H9 (cell line): Measurements from ENCODE around the gene ESPNL. TPM values are rescaled to one million over a fixed set of nuclear protein-coding genes. Genes with fewer than 3 reads are reported as not detected.

Source experiments
- DNase-seq: peaks from one replicate; pipeline ENCODE4 v3.0.0-alpha.2; 2017
- H2AFZ ChIP-seq: one replicate; pipeline ENCODE4 v1.6.1; 2013; ENCODE audit warnings: mild to moderate bottlenecking, low read length, control low read depth, moderate library complexity
- H2AK5ac ChIP-seq: 2 replicates; pipeline ENCODE4 v1.6.1; 2013; ENCODE audit warnings: low read length, control low read depth, mixed read lengths; ENCODE audit not compliant: insufficient read length
- H2BK120ac ChIP-seq: one replicate; pipeline ENCODE4 v1.6.1; 2013; ENCODE audit warnings: low read depth, mild to moderate bottlenecking, low read length, control low read depth, inconsistent platforms; ENCODE audit not compliant: poor library complexity, severe bottlenecking
- H2BK12ac ChIP-seq: 2 replicates; pipeline ENCODE4 v1.6.1; 2013; ENCODE audit warnings: low read length, control low read depth, mixed read lengths, low read depth; ENCODE audit not compliant: insufficient read length
- H2BK15ac ChIP-seq: 2 replicates; pipeline ENCODE4 v1.6.1; 2013; ENCODE audit warnings: low read depth, low read length, control low read depth
- H2BK20ac ChIP-seq: one replicate; pipeline ENCODE4 v1.6.1; 2013; ENCODE audit warnings: low read depth, mild to moderate bottlenecking, low read length, control low read depth, inconsistent platforms; ENCODE audit not compliant: poor library complexity, severe bottlenecking
- H2BK5ac ChIP-seq: 2 replicates; pipeline ENCODE4 v1.6.1; 2013; ENCODE audit warnings: low read length, control low read depth, mixed read lengths; ENCODE audit not compliant: insufficient read length
- H3K14ac ChIP-seq: 2 replicates; pipeline ENCODE4 v1.6.1; 2013; ENCODE audit warnings: low read length, control low read depth; ENCODE audit not compliant: insufficient read depth
- H3K18ac ChIP-seq: 2 replicates; pipeline ENCODE4 v1.6.1; 2013; ENCODE audit warnings: low read depth, mild to moderate bottlenecking, mixed read lengths, low read length, control low read depth; ENCODE audit not compliant: insufficient read length
- H3K23ac ChIP-seq: 2 replicates; pipeline ENCODE4 v1.6.1; 2013; ENCODE audit warnings: low read length, control low read depth, mixed read lengths, low read depth; ENCODE audit not compliant: insufficient read length
- H3K23me2 ChIP-seq: 2 replicates; pipeline ENCODE4 v1.6.1; 2013; ENCODE audit warnings: low read depth, mild to moderate bottlenecking, mixed read lengths, low read length, control low read depth; ENCODE audit not compliant: insufficient read length, poor library complexity, severe bottlenecking
- H3K27ac ChIP-seq: 2 replicates; pipeline ENCODE4 v1.5.1; 2013; ENCODE audit warnings: low read length, control low read depth, mixed read lengths, low read depth; ENCODE audit not compliant: insufficient read length
- H3K27me3 ChIP-seq: 2 replicates; pipeline ENCODE4 v1.6.1; 2013; ENCODE audit warnings: low read length, control low read depth, inconsistent platforms; ENCODE audit not compliant: insufficient read depth
- H3K4ac ChIP-seq: 2 replicates; pipeline ENCODE4 v1.6.1; 2013; ENCODE audit warnings: low read depth, mild to moderate bottlenecking, control low read depth, inconsistent platforms, low read length, moderate library complexity
- H3K4me1 ChIP-seq: 2 replicates; pipeline ENCODE4 v1.6.1; 2013; ENCODE audit warnings: low read length, control low read depth, inconsistent platforms; ENCODE audit not compliant: insufficient read depth
- H3K4me2 ChIP-seq: 2 replicates; pipeline ENCODE4 v1.6.1; 2013; ENCODE audit warnings: low read length, control low read depth, mixed read lengths; ENCODE audit not compliant: insufficient read length, insufficient read depth
- H3K56ac ChIP-seq: 2 replicates; pipeline ENCODE4 v1.6.1; 2013; ENCODE audit warnings: low read depth, mild to moderate bottlenecking, mixed read lengths, low read length, control low read depth; ENCODE audit not compliant: insufficient read length
- H3K79me1 ChIP-seq: 2 replicates; pipeline ENCODE4 v1.6.1; 2013; ENCODE audit warnings: low read depth, mild to moderate bottlenecking, moderate library complexity, low read length, control low read depth, inconsistent platforms; ENCODE audit not compliant: insufficient read depth, poor library complexity, severe bottlenecking
- H3K79me2 ChIP-seq: 2 replicates; pipeline ENCODE4 v1.6.1; 2013; ENCODE audit warnings: low read length, control low read depth, inconsistent platforms; ENCODE audit not compliant: insufficient read depth
- H3K9ac ChIP-seq: 2 replicates; pipeline ENCODE4 v1.6.1; 2013; ENCODE audit warnings: low read length, control low read depth, mixed read lengths; ENCODE audit not compliant: insufficient read length; ENCODE audit errors: extremely low read depth
- H3K9me3 ChIP-seq: one replicate; pipeline ENCODE4 v1.6.1; 2013; ENCODE audit warnings: low read depth, low read length, inconsistent platforms; ENCODE audit not compliant: control insufficient read depth
- H3T11ph ChIP-seq: one replicate; pipeline ENCODE4 v1.6.1; 2013; ENCODE audit warnings: mild to moderate bottlenecking, low read length, control low read depth, inconsistent platforms
- H4K20me1 ChIP-seq: one replicate; pipeline ENCODE4 v1.6.1; 2013; ENCODE audit not compliant: control insufficient read depth, insufficient read length, insufficient read depth
- H4K5ac ChIP-seq: 2 replicates; pipeline ENCODE4 v1.6.1; 2013; ENCODE audit warnings: low read depth, mild to moderate bottlenecking, mixed read lengths, low read length, control low read depth; ENCODE audit not compliant: insufficient read length
- H4K8ac ChIP-seq: replicated peaks from 2 replicates; pipeline ENCODE4 v1.6.1; 2013; ENCODE audit warnings: low read length, control low read depth, mixed read lengths, low read depth; ENCODE audit not compliant: insufficient read length
- H4K91ac ChIP-seq: 2 replicates; pipeline ENCODE4 v1.6.1; 2013; ENCODE audit warnings: low read depth, mild to moderate bottlenecking, moderate library complexity, mixed read lengths, low read length, control low read depth; ENCODE audit not compliant: insufficient read length
- H3K27ac Mint-ChIP-seq, 3 experiments: 2 replicates in 2 of 3; 3 replicates in 1 of 3; pipeline ENCODE4 v1.8.0; 2020 to 2021; ENCODE audit warnings: mixed read lengths in 3 of 3, mild to moderate bottlenecking in 1 of 3, moderate library complexity in 1 of 3
- H3K27me3 Mint-ChIP-seq: 2 replicates; pipeline ENCODE4 v1.8.0; 2021; ENCODE audit warnings: low read depth, mild to moderate bottlenecking, moderate library complexity, mixed read lengths
- H3K36me3 Mint-ChIP-seq, 3 experiments: 2 replicates in 2 of 3; 3 replicates in 1 of 3; pipeline ENCODE4 v1.8.0; 2020 to 2021; ENCODE audit warnings: low read depth in 3 of 3, mixed read lengths in 3 of 3; ENCODE audit not compliant: insufficient read depth in 1 of 3
- H3K4me1 Mint-ChIP-seq, 2 experiments: 2 replicates each; pipeline ENCODE4 v1.8.0; 2020; ENCODE audit warnings: mixed read lengths in 2 of 2
- H3K4me3 Mint-ChIP-seq, 2 experiments: 2 replicates in 1 of 2; 3 replicates in 1 of 2; pipeline ENCODE4 v1.8.0; 2020 to 2021; ENCODE audit warnings: mild to moderate bottlenecking in 2 of 2, mixed read lengths in 2 of 2, moderate library complexity in 1 of 2
- H3K9me3 Mint-ChIP-seq, 2 experiments: 2 replicates in 1 of 2; 3 replicates in 1 of 2; pipeline ENCODE4 v1.8.0; 2020; ENCODE audit warnings: mild to moderate bottlenecking in 2 of 2, mixed read lengths in 2 of 2, moderate library complexity in 1 of 2
- WGBS: extraction: QIAGEN DNeasy Blood & Tissue Kit; methylation state at CpG from one replicate; pipeline ENCODE4 v1.1.7; 2013; ENCODE audit warnings: missing lambda C conversion rate, low lambda C conversion rate, mixed read lengths; ENCODE audit not compliant: insufficient read length; ENCODE audit errors: extremely low coverage; 5-methylcytosine and 5-hydroxymethylcytosine counted together
- total RNA-seq: library from RNA; stranded (reverse); gene quantifications from 2 replicates; pipeline ENCODE4 v1.2.1, GENCODE V29; 2021
- TF ChIP-seq, protein P1 (sequence below): fragments of 200-600 bp; sonication (generic); conservative IDR thresholded peaks from 3 replicates; pipeline ENCODE4 v1.8.0; 2021; ENCODE audit warnings: antibody characterized with exemption, mild to moderate bottlenecking

The ESPNL gene
- total RNA-seq, 1 experiment from 2014 or later: 0.17 TPM

DNA sequence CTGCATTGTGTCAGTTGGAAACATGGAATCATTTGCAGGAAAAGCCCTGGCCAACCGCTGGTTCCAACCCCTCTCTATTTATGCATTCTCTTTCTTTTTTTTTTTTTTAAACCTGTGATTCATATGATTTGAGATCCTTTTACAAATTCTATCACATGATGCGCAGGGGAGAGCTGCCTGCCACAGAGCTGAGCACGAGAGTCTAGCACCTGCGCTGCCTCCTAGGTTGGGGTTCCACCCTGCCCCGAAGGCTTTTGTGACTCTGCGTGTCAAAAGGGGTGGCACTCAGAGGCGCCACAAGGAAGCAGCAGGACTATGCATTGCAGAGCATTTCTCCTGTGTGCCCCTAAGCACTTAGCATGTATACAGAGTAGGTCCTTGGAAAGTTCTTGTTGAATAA, 17.3 kb upstream of the ESPNL start:
- Histone ChIP-seq H3K18ac (no peak overlapping the region), H2BK12ac (no peak overlapping the region), H3K14ac (no peak overlapping the region), H2AK5ac (no peak overlapping the region), H4K91ac (no peak overlapping the region), H3K4me1 (no peaks in the 10 kb centered on the region; the same call in 1 of the 2 replicates), H4K20me1 (no peaks in the 10 kb centered on the region), H3K23me2 (no peaks in the 10 kb centered on the region), H2BK120ac (no peak overlapping the region), H3K23ac (no peak overlapping the region), H3K56ac (no peak overlapping the region), H3K4me2 (no peak overlapping the region), H2BK20ac (no peak overlapping the region), H3K4ac (no peak overlapping the region), H2AFZ (no peak overlapping the region), H3K27ac (no peak overlapping the region), H3K79me1 (peaks cover 2% of the 10 kb centered on the region), H3K79me2 (no peaks in the 10 kb centered on the region), H3K9me3 (no peaks in the 10 kb centered on the region), H3K9ac (no peak overlapping the region), H3K27me3 (no peaks in the 10 kb centered on the region), H2BK5ac (no peak overlapping the region), H3T11ph (no peak overlapping the region), H4K5ac (no peak overlapping the region), H2BK15ac (no peak overlapping the region), H4K8ac (no peak overlapping the region)
- H3K9me3 Mint-ChIP-seq: peaks cover 0 to 5% of the 10 kb centered on the region in 2 experiments; a peak in 1 of 5 replicates
- H3K4me3 Mint-ChIP-seq: no peak overlapping the region
- H3K4me1 Mint-ChIP-seq: peaks cover 22 to 23% of the 10 kb centered on the region in 2 experiments
- no peaks in the 10 kb centered on the region for H3K27me3 Mint-ChIP-seq
- H3K36me3 Mint-ChIP-seq: peaks cover 67 to 81% (median 80%) of the 10 kb centered on the region in 3 experiments
- no peak for DNase-seq
- WGBS: no CpG with 5 or more reads among the region's 7 CpGs
- TF ChIP-seq, protein P1, sequence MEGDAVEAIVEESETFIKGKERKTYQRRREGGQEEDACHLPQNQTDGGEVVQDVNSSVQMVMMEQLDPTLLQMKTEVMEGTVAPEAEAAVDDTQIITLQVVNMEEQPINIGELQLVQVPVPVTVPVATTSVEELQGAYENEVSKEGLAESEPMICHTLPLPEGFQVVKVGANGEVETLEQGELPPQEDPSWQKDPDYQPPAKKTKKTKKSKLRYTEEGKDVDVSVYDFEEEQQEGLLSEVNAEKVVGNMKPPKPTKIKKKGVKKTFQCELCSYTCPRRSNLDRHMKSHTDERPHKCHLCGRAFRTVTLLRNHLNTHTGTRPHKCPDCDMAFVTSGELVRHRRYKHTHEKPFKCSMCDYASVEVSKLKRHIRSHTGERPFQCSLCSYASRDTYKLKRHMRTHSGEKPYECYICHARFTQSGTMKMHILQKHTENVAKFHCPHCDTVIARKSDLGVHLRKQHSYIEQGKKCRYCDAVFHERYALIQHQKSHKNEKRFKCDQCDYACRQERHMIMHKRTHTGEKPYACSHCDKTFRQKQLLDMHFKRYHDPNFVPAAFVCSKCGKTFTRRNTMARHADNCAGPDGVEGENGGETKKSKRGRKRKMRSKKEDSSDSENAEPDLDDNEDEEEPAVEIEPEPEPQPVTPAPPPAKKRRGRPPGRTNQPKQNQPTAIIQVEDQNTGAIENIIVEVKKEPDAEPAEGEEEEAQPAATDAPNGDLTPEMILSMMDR: no peak
- H3K27ac Mint-ChIP-seq: no peak overlapping the region
